K562 (cell line): Measurements from ENCODE around the gene DGKK. TPM values are rescaled to one million over a fixed set of nuclear protein-coding genes. Genes with fewer than 3 reads are reported as not detected.

ENCODE experiments used
- ATAC-seq: fragments of 200-7000 bp; cut with Tn5 transposase; 3 replicates; pipeline ENCODE4 v1.9.1; 2020; ENCODE audit warnings: moderate library complexity
- BruUV-seq: library from RNA; stranded (reverse); fragments of 400-500 nt; replicated peaks from 2 replicates; lab custom pipeline; 2021; lab: Mats Ljungman, UMichigan
- CTCF ChIA-PET: fragments of 300-600 bp; formaldehyde crosslinking; extraction: SDS; loops from one replicate; lab custom pipeline; 2021; ENCODE audit warnings: low intra/inter-chr PET ratio; lab: Yijun Ruan, JAX
- POLR2A ChIA-PET: fragments of 300-600, 350-650 bp; sonication (Branson Sonifier 250); formaldehyde crosslinking; extraction: SDS; loops from one replicate; lab custom pipeline; 2021; ENCODE audit warnings: antibody characterized with exemption, inconsistent platforms; lab: Yijun Ruan, JAX
- DNase-seq, 4 experiments: peaks; one replicate each; pipeline versions ENCODE4 v3.0.0 to v3.0.0-alpha.2; 2011 to 2018; ENCODE audit warnings: low spot score in 3 of 4, mixed read lengths in 3 of 4; ENCODE audit errors: extremely low read depth in 1 of 4
- FAIRE-seq: peaks from 2 replicates; lab custom pipeline; 2011; peaks lifted over from hg19 to GRCh38; lab: Jason Lieb, UNC
- H2AFZ ChIP-seq: 2 replicates; pipeline ENCODE4 v1.6.0; 2011; ENCODE audit warnings: low read depth, low read length, control low read depth, inconsistent platforms
- H3K27ac ChIP-seq: fragments of 200-600 bp; 3 replicates; pipeline ENCODE4 v1.8.0; 2011; ENCODE audit warnings: low read depth, mild to moderate bottlenecking, control low read depth, inconsistent platforms, low read length, moderate library complexity, mixed read lengths; ENCODE audit errors: extremely low read depth
- H3K27me3 ChIP-seq, 2 experiments: fragments of 300-600 bp in 1 of 2; 2 replicates in 1 of 2; 3 replicates in 1 of 2; pipeline versions ENCODE4 v1.6.0 to v1.8.0; 2011; ENCODE audit warnings: inconsistent platforms in 2 of 2, low read length in 2 of 2, mild to moderate bottlenecking in 1 of 2, mixed read lengths in 1 of 2, moderate library complexity in 1 of 2; ENCODE audit not compliant: control insufficient read depth in 2 of 2, insufficient read depth in 2 of 2
- H3K36me3 ChIP-seq: fragments of 300-600 bp; 3 replicates; pipeline ENCODE4 v1.8.0; 2011; ENCODE audit warnings: mild to moderate bottlenecking, low read length, inconsistent platforms; ENCODE audit not compliant: control insufficient read depth, insufficient read depth
- H3K4me1 ChIP-seq, 2 experiments: fragments of 200-600 bp in 1 of 2; replicated peaks in 1 of 2; 2 replicates in 1 of 2; 3 replicates in 1 of 2; pipeline versions ENCODE4 v1.5.1 to v1.8.0; 2011; ENCODE audit warnings: inconsistent platforms in 2 of 2, low read length in 2 of 2, mild to moderate bottlenecking in 1 of 2, mixed read lengths in 1 of 2, moderate library complexity in 1 of 2; ENCODE audit not compliant: control insufficient read depth in 2 of 2, insufficient read depth in 2 of 2
- H3K4me2 ChIP-seq: 2 replicates; pipeline ENCODE4 v1.6.1; 2011; ENCODE audit warnings: low read length, control low read depth, inconsistent platforms, mixed read lengths; ENCODE audit not compliant: insufficient read depth
- H3K4me3 ChIP-seq: fragments of 200-600 bp; sonication (generic), shearing (Covaris generic); 2 replicates; pipeline ENCODE4 v1.5.1; 2016; ENCODE audit warnings: control low read depth, inconsistent platforms
- H3K79me2 ChIP-seq: fragments of 200-600 bp; 3 replicates; pipeline ENCODE4 v1.8.0; 2011; ENCODE audit warnings: low read length, inconsistent platforms; ENCODE audit not compliant: control insufficient read depth, insufficient read depth
- H3K9ac ChIP-seq, 2 experiments: 2 replicates each; pipeline versions ENCODE4 v1.6.0 to v1.6.1; 2011; ENCODE audit warnings: low read depth in 2 of 2, low read length in 2 of 2, control low read depth in 1 of 2, inconsistent platforms in 1 of 2, mild to moderate bottlenecking in 1 of 2, mixed read lengths in 1 of 2; ENCODE audit not compliant: insufficient read depth in 1 of 2
- H3K9me1 ChIP-seq: one replicate; pipeline ENCODE4 v1.6.0; 2011; ENCODE audit warnings: inconsistent platforms, mild to moderate bottlenecking, low read length, moderate library complexity; ENCODE audit not compliant: control insufficient read depth, insufficient read depth
- H3K9me3 ChIP-seq: replicated peaks from 2 replicates; pipeline ENCODE4 v1.5.1; 2011; ENCODE audit warnings: low read depth, low read length, inconsistent platforms; ENCODE audit not compliant: control insufficient read depth, insufficient read depth
- H4K20me1 ChIP-seq: replicated peaks from 2 replicates; pipeline ENCODE4 v1.6.1; 2011; ENCODE audit warnings: low read length, inconsistent platforms, mixed read lengths; ENCODE audit not compliant: control insufficient read depth, insufficient read depth
- ARID2 ChIP-seq: fragments of 450-650 bp; IDR thresholded peaks from 2 replicates; pipeline ENCODE4 v1.6.1; 2017; ENCODE audit warnings: antibody characterized with exemption, mild to moderate bottlenecking
- CBFA2T2 ChIP-seq: fragments of 450-650 bp; conservative IDR thresholded peaks from 2 replicates; pipeline ENCODE4 v1.6.1; 2017; ENCODE audit warnings: mild to moderate bottlenecking
- ESRRA ChIP-seq: fragments of 450-650 bp; IDR thresholded peaks from 2 replicates; pipeline ENCODE4 v1.6.1; 2014; ENCODE audit warnings: low read depth, mild to moderate bottlenecking, moderate library complexity, borderline replicate concordance
- GTF2B ChIP-seq: IDR thresholded peaks from 2 replicates; pipeline ENCODE4 v1.6.1; 2011; ENCODE audit not compliant: insufficient read length; ENCODE audit errors: extremely low read depth
- JUND ChIP-seq, 2 experiments: IDR thresholded peaks; 2 replicates in 1 of 2; 3 replicates in 1 of 2; pipeline ENCODE4 v1.6.1; 2011; ENCODE audit warnings: borderline replicate concordance in 2 of 2, low read depth in 2 of 2, low read length in 2 of 2, improper control_type of control experiment in 1 of 2, missing biosample characterization in 1 of 2, missing genetic modification characterization in 1 of 2, missing genetic modification reagents in 1 of 2
- NCOA4 ChIP-seq: fragments of 450-650 bp; IDR thresholded peaks from 2 replicates; pipeline ENCODE4 v1.6.1; 2018; ENCODE audit warnings: mild to moderate bottlenecking; ENCODE audit not compliant: partially characterized antibody
- NCOA6 ChIP-seq: fragments of 450-650 bp; IDR thresholded peaks from 2 replicates; pipeline ENCODE4 v1.6.1; 2017; ENCODE audit warnings: mild to moderate bottlenecking
- SMAD2 ChIP-seq: fragments of 150-350 bp; IDR thresholded peaks from 2 replicates; pipeline ENCODE4 v1.6.1; 2014; ENCODE audit warnings: low read depth, mild to moderate bottlenecking, low read length
- ZBTB7A ChIP-seq: IDR thresholded peaks from 2 replicates; pipeline ENCODE4 v1.6.1; 2011; ENCODE audit warnings: low read depth, mild to moderate bottlenecking, low read length, moderate library complexity, borderline replicate concordance; ENCODE audit not compliant: control insufficient read depth
- ZNF589 ChIP-seq: fragments of 200-800 bp; sonication (Bioruptor generic); IDR thresholded peaks from 2 replicates; pipeline ENCODE4 v1.6.1; 2016; ENCODE audit warnings: low read depth, missing genetic modification characterization, missing compliant biosample characterization
- WGBS: fragments of 100-300 bp; shearing (Covaris generic); methylation state at CpG from one replicate; pipeline ENCODE4 v1.1.6; 2016; ENCODE audit warnings: low coverage, mixed read lengths; ENCODE audit not compliant: insufficient coverage; ENCODE audit errors: missing lambda C conversion rate; 5-methylcytosine and 5-hydroxymethylcytosine counted together
- in situ Hi-C: fragments of 300-500 bp; cut with MboI; formaldehyde crosslinking; loops from 4 replicates; pipeline ENCODE4 v1.15.0; 2018; ENCODE audit warnings: inconsistent platforms, mixed read lengths
- intact Hi-C: fragments of 100-400 bp; cut with micrococcal nuclease; formaldehyde crosslinking; loops from 2 replicates; pipeline ENCODE4 v1.14.2; 2022
- polyA plus RNA-seq, 8 experiments: library from polyadenylated mRNA; depleted of rRNA in 4 of 8; stranded (reverse) in 5 of 8; unstranded in 3 of 8; fragments of >200 nt; fragmentation: Nextera tagmentation in 2 of 8; fragmentation: Illumina TruSeq in 1 of 8; extraction: Ambion mirVana in 2 of 8; extraction: Trizol in 1 of 8; gene quantifications; 2 replicates each; pipeline versions ENCODE4 v1.2.1 to v1.2.3, GENCODE V29; 2011 to 2014; ENCODE audit warnings: inconsistent platforms in 1 of 8, missing spikeins in 1 of 8
- total RNA-seq, 7 experiments: library from RNA; depleted of rRNA in 6 of 7; stranded (reverse); fragments of >200 nt in 6 of 7; fragmentation: Illumina TruSeq in 2 of 7; extraction: Trizol in 2 of 7; gene quantifications; 2 replicates each; pipeline versions ENCODE4 v1.2.1 to v1.2.3, GENCODE V29; 2011 to 2021; ENCODE audit warnings: low replicate concordance in 1 of 7
- TF ChIP-seq, protein P1 (sequence below), 2 experiments: IDR thresholded peaks in 1 of 2; conservative IDR thresholded peaks in 1 of 2; 2 replicates each; pipeline ENCODE4 v1.6.1; 2016; ENCODE audit warnings: low read depth in 2 of 2, mild to moderate bottlenecking in 1 of 2, missing compliant biosample characterization in 1 of 2, missing genetic modification characterization in 1 of 2, moderate library complexity in 1 of 2

Gene DGKK
- total and polyA plus RNA-seq, 9 of the 15 experiments (the other 6 are each of a cell fraction or from before 2014, with no cell fraction given): not detected

DNA sequence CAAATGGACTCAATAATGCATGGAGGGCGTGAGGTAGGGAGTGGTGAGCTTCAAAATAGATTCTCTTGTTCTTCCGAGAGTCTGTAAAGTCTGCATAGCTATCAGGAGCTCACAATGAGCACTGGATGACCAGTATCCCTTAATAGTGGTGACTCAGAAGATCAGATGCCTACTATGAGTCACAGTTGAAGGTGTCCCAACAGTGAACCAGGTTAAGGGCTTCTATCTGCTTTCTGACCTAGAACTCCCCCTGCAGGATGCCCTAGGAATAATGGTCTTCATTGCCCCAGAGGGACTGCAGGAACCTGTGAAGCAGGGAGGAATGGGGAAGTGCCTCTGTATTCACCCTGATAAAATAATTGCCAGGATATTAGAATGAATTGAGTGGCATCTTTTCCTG is 22.1 kb downstream of the DGKK start (continued):
- TF ChIP-seq JUND (IDR thresholded peaks at IDR 0.05; ENCODE audit: borderline replicate concordance, low read depth, low read length): peak; percentile 79
- peak; percentile 59; the same call in 1 of the 3 replicates for TF ChIP-seq JUND (tag; IDR thresholded peaks at IDR 0.05; ENCODE audit: borderline replicate concordance, low read depth, low read length)

DNA sequence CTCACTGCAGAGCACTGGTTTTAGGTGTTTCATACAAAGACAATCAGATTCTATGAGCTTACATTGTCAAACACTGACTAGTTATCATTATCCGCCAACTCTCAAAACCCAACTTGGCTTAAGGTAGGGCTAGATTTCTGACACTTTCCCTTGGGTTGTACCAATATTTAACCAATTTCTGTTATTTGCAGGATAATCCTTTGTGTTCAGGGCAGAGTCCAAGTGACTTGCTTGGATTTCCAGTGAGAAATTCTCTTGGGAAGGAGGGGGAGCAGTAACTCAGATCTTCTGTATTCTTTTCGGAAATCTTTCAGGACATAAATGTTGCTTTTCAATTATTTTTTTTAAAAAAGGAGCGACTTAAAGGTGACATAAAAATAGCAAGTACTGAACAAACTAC is 23.1 kb downstream of the DGKK start:
- intact Hi-C loops: loop anchor here (10.0 kb wide), 1 partner anchor 533 kb away; no protein-coding TSS in a partner anchor
- ChIA-PET CTCF (no interaction called here), POLR2A (no interaction called here)
- Histone ChIP-seq H3K9me1 (no peaks in the 10 kb centered on the region), H3K4me3 (no peak overlapping the region), H3K36me3 (no peaks in the 10 kb centered on the region), H3K27ac (no peak overlapping the region), H3K4me1 (no peaks in the 10 kb centered on the region), H3K79me2 (no peaks in the 10 kb centered on the region), H3K4me2 (no peak overlapping the region), H3K9ac (no peak overlapping the region), H3K27me3 (no peaks in the 10 kb centered on the region), H4K20me1 (no peaks in the 10 kb centered on the region), H2AFZ (no peak overlapping the region), H3K9me3 (no peaks in the 10 kb centered on the region)
- FAIRE-seq (no peak), DNase-seq (no peak), ATAC-seq (no peak)
- in situ Hi-C loops: no loop called here
- TF ChIP-seq GTF2B: no peak
- no peak for TF ChIP-seq NCOA4
- TF ChIP-seq NCOA6: no peak
- no peak for TF ChIP-seq SMAD2
- TF ChIP-seq ZNF589 (CRISPR knock-in tag): no peak
- TF ChIP-seq CBFA2T2: no peak
- no peak for TF ChIP-seq ESRRA
- no peak for TF ChIP-seq ARID2
- TF ChIP-seq, protein P1, sequence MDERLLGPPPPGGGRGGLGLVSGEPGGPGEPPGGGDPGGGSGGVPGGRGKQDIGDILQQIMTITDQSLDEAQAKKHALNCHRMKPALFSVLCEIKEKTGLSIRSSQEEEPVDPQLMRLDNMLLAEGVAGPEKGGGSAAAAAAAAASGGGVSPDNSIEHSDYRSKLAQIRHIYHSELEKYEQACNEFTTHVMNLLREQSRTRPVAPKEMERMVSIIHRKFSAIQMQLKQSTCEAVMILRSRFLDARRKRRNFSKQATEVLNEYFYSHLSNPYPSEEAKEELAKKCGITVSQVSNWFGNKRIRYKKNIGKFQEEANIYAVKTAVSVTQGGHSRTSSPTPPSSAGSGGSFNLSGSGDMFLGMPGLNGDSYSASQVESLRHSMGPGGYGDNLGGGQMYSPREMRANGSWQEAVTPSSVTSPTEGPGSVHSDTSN (CRISPR knock-in tag; IDR thresholded peaks at IDR 0.05; ENCODE audit: low read depth): no peak
- TF ChIP-seq, protein P1 (tag; conservative IDR thresholded peaks at IDR 0.05; ENCODE audit: low read depth): no peak
- no peak for TF ChIP-seq ZBTB7A
- TF ChIP-seq, all 486 proteins: peak for 0
- WGBS: 0% methylated on average over 2 of the region's 3 CpGs
- no TSS peak for BruUV-seq
